ENCODE data around the gene HIVEP2. TPM values are rescaled to one million over a fixed set of nuclear protein-coding genes. Genes with fewer than 3 reads are reported as not detected.

Gene HIVEP2
- total and polyA plus RNA-seq, 12 donors, result 5.4 to 27.6 (median 16.4) TPM

GRCh38 chr6:142911430-142911829 lies 33.5 kb downstream of the HIVEP2 start:
- H3K4me1 ChIP-seq (replicated peaks in 1 of 2), result no peaks in the 10 kb centered on the region
- no peak for TF ChIP-seq POLR2A (IDR thresholded peaks at IDR 0.05)
- TF ChIP-seq CTCF (IDR thresholded peaks at IDR 0.05), result no peak
- DNase-seq, result no peak
- 83 to 95% (median 88%) methylated on average over 2 of the region's 2 CpGs for WGBS, 4 donors
- no peak overlapping the region for H3K4me3 ChIP-seq
- no peaks in the 10 kb centered on the region for H3K27me3 ChIP-seq
- intact Hi-C loops (cut with DNase I), result no loop called here
- no peaks in the 10 kb centered on the region for H3K36me3 ChIP-seq (replicated peaks in 1 of 2)
- no peaks in the 10 kb centered on the region for H3K9me3 ChIP-seq (replicated peaks in 1 of 3)
- no peak overlapping the region for H3K27ac ChIP-seq

- TF ChIP-seq CTCF (IDR thresholded peaks at IDR 0.05) (no peak), POLR2A (IDR thresholded peaks at IDR 0.05) (no peak)
These were observed 35.3 kb downstream of the HIVEP2 start for GRCh38 chr6:142909686-142910085.

GRCh38 chr6:142908235-142908634 lies 36.7 kb downstream of the HIVEP2 start:
- no peak overlapping the region for H3K4me3 ChIP-seq
- no peaks in the 10 kb centered on the region for H3K27me3 ChIP-seq
- intact Hi-C loops (cut with DNase I), result no loop called here
- no peak overlapping the region for H3K27ac ChIP-seq
- no peaks in the 10 kb centered on the region for H3K9me3 ChIP-seq (replicated peaks in 1 of 3)
- no peak for TF ChIP-seq CTCF (IDR thresholded peaks at IDR 0.05)
- TF ChIP-seq POLR2A (IDR thresholded peaks at IDR 0.05), result no peak
- H3K4me1 ChIP-seq (replicated peaks in 1 of 2), result peaks cover 0 to 3% of the 10 kb centered on the region in 2 donors
- 95 to 100% (median 98%) methylated on average over 1 of the region's 1 CpG for WGBS, 4 donors
- DNase-seq, result no peak
- H3K36me3 ChIP-seq (replicated peaks in 1 of 2), result no peaks in the 10 kb centered on the region

More at GRCh38 chr6:142909686-142910085, 35.3 kb downstream of the HIVEP2 start:
- no peaks in the 10 kb centered on the region for H3K36me3 ChIP-seq (replicated peaks in 1 of 2)
- H3K4me1 ChIP-seq (replicated peaks in 1 of 2), result no peaks in the 10 kb centered on the region
- no peaks in the 10 kb centered on the region for H3K9me3 ChIP-seq (replicated peaks in 1 of 3)
- H3K27ac ChIP-seq, result no peak overlapping the region
- H3K4me3 ChIP-seq, result no peak overlapping the region
- no peaks in the 10 kb centered on the region for H3K27me3 ChIP-seq
- intact Hi-C loops (cut with DNase I), result no loop called here
- DNase-seq, result no peak

GRCh38 chr6:142907544-142907943 lies 37.4 kb downstream of the HIVEP2 start:
- H3K27me3 ChIP-seq, result no peaks in the 10 kb centered on the region
- no peaks in the 10 kb centered on the region for H3K36me3 ChIP-seq (replicated peaks in 1 of 2)
- peaks cover 0 to 9% of the 10 kb centered on the region in 2 donors for H3K4me1 ChIP-seq (replicated peaks in 1 of 2)
- no peak overlapping the region for H3K27ac ChIP-seq
- H3K4me3 ChIP-seq, result no peak overlapping the region
- no peaks in the 10 kb centered on the region for H3K9me3 ChIP-seq (replicated peaks in 1 of 3)
- WGBS, 4 donors, result 75 to 86% (median 81%) methylated on average over 4 to 5 of the region's 5 CpGs
- DNase-seq, result no peak
- TF ChIP-seq CTCF (IDR thresholded peaks at IDR 0.05) (no peak), POLR2A (IDR thresholded peaks at IDR 0.05) (no peak)
- intact Hi-C loops (cut with DNase I), result no loop called here
